Colonic mucosa (tissue), 4 donors: ENCODE measurements around the gene PI4K2A. TPM values are rescaled to one million over a fixed set of nuclear protein-coding genes. Genes with fewer than 3 reads are reported as not detected.

Source experiments
- DNase-seq: peaks from one replicate; pipeline ENCODE4 v3.0.0-alpha.2; 2020
- H3K27ac ChIP-seq: fragments of 200-600 bp; one replicate; pipeline ENCODE4 v1.8.0; 2021
- H3K27me3 ChIP-seq: fragments of 200-600 bp; one replicate; pipeline ENCODE4 v1.8.0; 2021
- H3K36me3 ChIP-seq: fragments of 200-600 bp; one replicate; pipeline ENCODE4 v1.8.0; 2021
- H3K4me1 ChIP-seq: fragments of 200-600 bp; one replicate; pipeline ENCODE4 v1.8.0; 2021; ENCODE audit warnings: mild to moderate bottlenecking
- H3K4me3 ChIP-seq: fragments of 200-600 bp; one replicate; pipeline ENCODE4 v1.8.0; 2021
- H3K9ac ChIP-seq, 2 donors: one replicate each; pipeline ENCODE4 v1.7.0; 2013; ENCODE audit warnings: control low read depth in 2 of 2, low read depth in 2 of 2, low read length in 2 of 2
- H3K9me3 ChIP-seq: fragments of 200-600 bp; one replicate; pipeline ENCODE4 v1.8.0; 2021
- intact Hi-C: fragments of 100-400 bp; cut with DNase I; formaldehyde crosslinking; loops from one replicate; pipeline ENCODE4 v1.14.1; 2022
- total RNA-seq, 2 donors: library from RNA; stranded (reverse); fragmentation: NEBNext Ultra II Directional in 1 of 2; extraction: Animal tissue kit (Norgen Biotek cat#: 25700) in 1 of 2; gene quantifications; one replicate each; pipeline ENCODE4 v1.2.1, GENCODE V29; 2021
- TF ChIP-seq, protein P1 (sequence below): fragments of 200-600 bp; IDR thresholded peaks from one replicate; pipeline ENCODE4 v1.8.0; 2022; ENCODE audit warnings: antibody characterized with exemption, mild to moderate bottlenecking
- donor health status: healthy.
- donor health status: DM: no; HTN: no; CAD: no.
- donor health status: DM: no; HTN: no; CAD: no.

The PI4K2A gene
- total RNA-seq, 2 donors from 2014 or later = 10.6 to 11.0 TPM

DNA sequence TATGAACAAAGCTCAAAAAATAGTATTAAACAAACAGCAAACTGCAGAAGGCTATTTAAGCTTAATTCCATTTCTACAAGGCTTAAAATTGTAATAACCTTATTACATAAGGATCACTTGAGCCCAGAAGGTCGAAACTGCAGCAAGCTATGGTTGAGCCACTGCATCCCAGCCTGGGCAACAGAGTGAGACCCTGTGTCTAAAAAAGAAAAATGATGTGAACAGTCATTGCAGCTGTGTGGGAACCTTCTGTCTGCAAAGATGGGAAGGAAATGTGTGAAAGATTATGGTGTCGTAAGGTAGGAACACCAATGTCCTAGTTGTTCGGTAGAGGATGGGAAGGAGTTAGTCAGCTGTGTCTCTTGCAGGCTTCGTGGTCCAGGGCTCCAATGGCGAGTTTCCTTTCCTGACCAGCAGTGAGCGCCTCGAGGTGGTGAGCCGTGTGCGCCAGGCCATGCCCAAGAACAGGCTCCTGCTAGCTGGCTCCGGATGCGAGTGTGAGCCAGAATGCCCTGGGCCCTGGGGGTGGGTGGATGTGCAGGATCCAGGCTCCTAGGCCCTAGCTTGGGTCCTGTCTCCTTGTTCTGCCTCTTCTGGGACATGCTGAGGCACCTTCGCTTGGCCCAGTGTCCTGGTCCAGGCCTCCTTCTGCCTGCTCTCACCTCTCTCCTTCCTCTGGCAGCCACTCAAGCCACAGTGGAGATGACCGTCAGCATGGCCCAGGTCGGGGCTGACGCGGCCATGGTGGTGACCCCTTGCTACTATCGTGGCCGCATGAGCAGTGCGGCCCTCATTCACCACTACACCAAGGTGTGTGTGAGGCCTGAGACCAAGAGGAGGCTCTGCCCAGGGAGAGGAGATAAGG, 41.8 kb upstream of the PI4K2A start:
- intact Hi-C loops = no loop called here
- Histone ChIP-seq H3K36me3 (no peaks in the 10 kb centered on the region), H3K4me3 (no peak overlapping the region), H3K27me3 (no peaks in the 10 kb centered on the region), H3K9me3 (no peaks in the 10 kb centered on the region), H3K4me1 (no peaks in the 10 kb centered on the region), H3K9ac (no peak overlapping the region), H3K27ac (no peak overlapping the region)
- DNase-seq = no peak
- TF ChIP-seq, protein P1, sequence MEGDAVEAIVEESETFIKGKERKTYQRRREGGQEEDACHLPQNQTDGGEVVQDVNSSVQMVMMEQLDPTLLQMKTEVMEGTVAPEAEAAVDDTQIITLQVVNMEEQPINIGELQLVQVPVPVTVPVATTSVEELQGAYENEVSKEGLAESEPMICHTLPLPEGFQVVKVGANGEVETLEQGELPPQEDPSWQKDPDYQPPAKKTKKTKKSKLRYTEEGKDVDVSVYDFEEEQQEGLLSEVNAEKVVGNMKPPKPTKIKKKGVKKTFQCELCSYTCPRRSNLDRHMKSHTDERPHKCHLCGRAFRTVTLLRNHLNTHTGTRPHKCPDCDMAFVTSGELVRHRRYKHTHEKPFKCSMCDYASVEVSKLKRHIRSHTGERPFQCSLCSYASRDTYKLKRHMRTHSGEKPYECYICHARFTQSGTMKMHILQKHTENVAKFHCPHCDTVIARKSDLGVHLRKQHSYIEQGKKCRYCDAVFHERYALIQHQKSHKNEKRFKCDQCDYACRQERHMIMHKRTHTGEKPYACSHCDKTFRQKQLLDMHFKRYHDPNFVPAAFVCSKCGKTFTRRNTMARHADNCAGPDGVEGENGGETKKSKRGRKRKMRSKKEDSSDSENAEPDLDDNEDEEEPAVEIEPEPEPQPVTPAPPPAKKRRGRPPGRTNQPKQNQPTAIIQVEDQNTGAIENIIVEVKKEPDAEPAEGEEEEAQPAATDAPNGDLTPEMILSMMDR = no peak

DNA sequence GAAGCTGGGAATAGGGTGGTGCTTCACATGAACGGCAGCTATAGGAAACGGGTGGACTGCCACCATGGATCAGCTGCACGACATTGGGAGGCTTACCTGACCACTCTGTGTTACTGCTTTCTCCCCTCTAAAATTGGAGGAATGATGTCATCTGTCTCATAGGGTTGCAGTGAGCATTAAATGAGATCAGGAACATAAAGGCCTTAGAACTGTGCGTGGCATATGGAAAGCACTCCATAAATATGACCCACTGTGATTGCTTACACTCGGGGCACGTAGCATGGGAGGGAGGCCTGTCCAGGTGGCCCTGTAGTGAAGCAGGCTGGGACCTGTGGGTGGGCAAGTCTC, 41.2 kb upstream of the PI4K2A start:
- Histone ChIP-seq H3K9me3 (no peaks in the 10 kb centered on the region), H3K9ac (no peak overlapping the region), H3K27me3 (no peaks in the 10 kb centered on the region), H3K27ac (no peak overlapping the region), H3K36me3 (no peaks in the 10 kb centered on the region), H3K4me3 (no peak overlapping the region), H3K4me1 (no peaks in the 10 kb centered on the region)
- intact Hi-C loops = no loop called here
- DNase-seq = no peak
- TF ChIP-seq, protein P1 = no peak

DNA sequence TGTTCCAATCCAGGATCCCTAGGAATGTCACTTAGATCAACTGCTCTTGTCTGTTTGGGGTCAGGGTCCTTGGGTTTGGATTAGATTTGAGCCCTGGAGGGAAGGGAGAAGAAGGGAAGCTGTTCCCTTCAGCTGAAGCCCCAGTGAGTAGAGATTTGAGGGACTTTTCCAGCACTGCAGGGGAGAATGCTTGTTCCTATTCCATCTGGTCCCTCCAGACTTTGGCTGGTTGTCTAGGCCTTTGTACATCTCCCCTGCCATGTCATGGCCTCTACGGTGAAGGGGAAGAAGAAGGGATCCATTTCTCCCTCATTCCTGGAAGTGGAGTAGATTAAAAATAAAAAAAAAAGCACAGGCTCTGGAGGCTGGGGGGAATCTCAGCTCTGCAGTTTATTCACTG, 39.9 kb upstream of the PI4K2A start:
- no peak overlapping the region for H3K4me3 ChIP-seq
- intact Hi-C loops = no loop called here

DNA sequence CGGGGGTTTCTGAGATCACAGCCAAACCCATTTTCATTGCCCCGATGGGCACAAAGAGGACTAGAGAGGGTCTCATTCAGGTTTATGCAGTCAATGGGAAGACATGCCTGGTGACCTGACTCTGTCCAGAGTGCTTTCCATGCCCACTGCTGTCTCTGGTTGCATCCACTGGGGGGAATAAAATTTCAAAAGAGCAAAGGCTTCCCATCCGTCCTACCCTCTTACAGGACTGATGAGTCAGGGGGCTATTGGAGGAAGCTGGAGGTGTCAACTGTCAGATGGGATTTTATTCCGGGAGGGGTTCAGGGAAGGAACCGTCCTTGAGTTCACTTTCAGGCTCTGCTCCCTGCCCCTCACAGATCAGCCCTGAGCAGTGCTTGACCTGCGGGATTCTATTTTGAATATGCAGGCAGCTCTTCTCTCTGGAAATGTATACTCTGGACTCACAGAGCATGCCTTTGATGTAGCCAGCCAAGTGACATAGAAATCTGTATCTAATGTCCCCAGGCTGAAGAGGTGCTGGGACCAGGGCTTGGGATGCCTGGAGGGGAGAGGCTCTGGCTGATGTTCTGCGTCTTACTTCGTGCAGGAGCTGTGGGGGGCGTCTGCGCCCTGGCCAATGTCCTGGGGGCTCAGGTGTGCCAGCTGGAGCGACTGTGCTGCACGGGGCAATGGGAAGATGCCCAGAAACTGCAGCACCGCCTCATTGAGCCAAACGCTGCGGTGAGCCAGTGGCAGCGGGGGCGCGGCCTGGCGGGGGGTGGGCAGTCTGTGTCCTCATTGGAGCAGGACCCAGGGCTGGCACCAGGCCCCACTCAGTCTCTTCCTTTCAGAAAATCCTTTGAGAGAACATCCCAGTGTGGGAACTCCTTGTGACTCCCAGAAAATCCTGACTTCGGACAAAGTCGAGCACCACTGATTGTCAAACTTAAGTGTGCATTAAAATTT, 38.9 kb upstream of the PI4K2A start:
- H3K4me1 ChIP-seq = no peaks in the 10 kb centered on the region
- no peak overlapping the region for H3K27ac ChIP-seq
- no peaks in the 10 kb centered on the region for H3K27me3 ChIP-seq
- no peaks in the 10 kb centered on the region for H3K9me3 ChIP-seq
- no peak for DNase-seq
- H3K36me3 ChIP-seq = no peaks in the 10 kb centered on the region
- no peak overlapping the region for H3K9ac ChIP-seq
- no peak overlapping the region for H3K4me3 ChIP-seq
- TF ChIP-seq, protein P1 = no peak
- intact Hi-C loops = no loop called here

More for the DNA sequence above, 39.9 kb upstream of the PI4K2A start:
- H3K27me3 ChIP-seq = no peaks in the 10 kb centered on the region
- TF ChIP-seq, protein P1 = no peak
- no peaks in the 10 kb centered on the region for H3K4me1 ChIP-seq
- H3K9me3 ChIP-seq = no peaks in the 10 kb centered on the region
- H3K27ac ChIP-seq = no peak overlapping the region
- no peak overlapping the region for H3K9ac ChIP-seq
- H3K36me3 ChIP-seq = no peaks in the 10 kb centered on the region
- no peak for DNase-seq

DNA sequence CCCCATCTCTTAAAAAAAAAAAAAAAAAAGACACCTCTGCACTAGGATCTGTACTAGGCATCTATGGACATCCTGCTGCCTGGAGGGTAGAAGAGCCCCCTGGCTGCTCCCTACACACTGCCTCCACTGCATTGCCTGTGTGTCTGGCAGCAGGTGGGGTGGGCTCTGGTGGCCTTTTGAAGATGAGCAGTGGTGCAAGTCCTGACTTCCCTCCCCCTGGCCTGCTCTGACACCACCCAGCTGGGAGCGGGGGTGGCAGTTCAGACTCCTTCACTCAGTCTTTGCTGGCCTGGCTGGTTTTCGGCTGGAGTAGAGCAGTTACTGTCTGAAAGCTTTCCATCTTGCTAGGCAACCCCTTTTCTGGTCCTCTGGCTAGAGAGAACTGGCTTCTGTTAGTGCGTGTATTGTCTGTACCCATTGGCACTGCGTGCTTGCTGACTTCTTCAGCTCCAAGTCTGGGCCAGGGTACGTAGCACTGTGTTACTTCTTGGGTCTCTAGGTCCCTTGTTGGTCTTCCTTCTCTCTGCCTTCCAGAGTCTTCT, 33.3 kb upstream of the PI4K2A start:
- Histone ChIP-seq H3K9ac (no peak overlapping the region), H3K27ac (no peak overlapping the region), H3K9me3 (no peaks in the 10 kb centered on the region), H3K27me3 (no peaks in the 10 kb centered on the region), H3K4me3 (no peak overlapping the region), H3K4me1 (no peaks in the 10 kb centered on the region), H3K36me3 (no peaks in the 10 kb centered on the region)
- intact Hi-C loops = no loop called here
- TF ChIP-seq, protein P1 = no peak
- DNase-seq = no peak
